Cardiac muscle cell (in vitro differentiated cells and primary cell): Measurements from ENCODE around the gene RBSN. TPM values are rescaled to one million over a fixed set of nuclear protein-coding genes. Genes with fewer than 3 reads are reported as not detected.

Source experiments
- DNase-seq, 2 donors: peaks; one replicate each; pipeline versions ENCODE4 v3.0.0 to v3.0.0-alpha.2; 2010 to 2017; ENCODE audit warnings: low read depth in 1 of 2, low spot score in 1 of 2
- H3K27ac ChIP-seq: fragments of 200-600 bp; sonication (generic); 2 replicates; pipeline ENCODE4 v1.5.1; 2016
- H3K27me3 ChIP-seq: fragments of 200-600 bp; sonication (generic); 2 replicates; pipeline ENCODE4 v1.6.0; 2016; ENCODE audit warnings: control low read depth
- H3K36me3 ChIP-seq: fragments of 200-600 bp; sonication (generic); 2 replicates; pipeline ENCODE4 v1.5.1; 2016; ENCODE audit warnings: control low read depth
- H3K4me1 ChIP-seq: fragments of 200-600 bp; sonication (generic); 2 replicates; pipeline ENCODE4 v1.8.1; 2017; ENCODE audit warnings: low read depth, mild to moderate bottlenecking, mixed run types
- H3K4me3 ChIP-seq: fragments of 200-600 bp; sonication (generic); 2 replicates; pipeline ENCODE4 v1.5.1; 2016; ENCODE audit warnings: mild to moderate bottlenecking
- H3K9me3 ChIP-seq: fragments of 200-600 bp; sonication (generic); 2 replicates; pipeline ENCODE4 v1.5.1; 2017; ENCODE audit warnings: low read depth, mild to moderate bottlenecking, control low read depth
- polyA plus RNA-seq: library from polyadenylated mRNA; unstranded; fragments of >200 nt; fragmentation: Nextera tagmentation; extraction: Ambion mirVana; gene quantifications from 2 replicates; pipeline ENCODE4 v1.2.1, GENCODE V29; 2016
- total RNA-seq: library from RNA; depleted of rRNA; stranded (reverse); fragments of >200 nt; gene quantifications from 2 replicates; pipeline ENCODE4 v1.2.3, GENCODE V29; 2016
- TF ChIP-seq, protein P1 (sequence below): IDR thresholded peaks from 2 replicates; pipeline ENCODE4 v1.5.1; 2012; ENCODE audit warnings: low read depth, mild to moderate bottlenecking, low read length

Gene RBSN
- total and polyA plus RNA-seq, 2 experiments from 2014 or later, result 22.6 to 32.0 TPM

- DNase-seq, result no peak
- peaks cover 62% of the 10 kb centered on the region for H3K36me3 ChIP-seq
These were observed 66.3 kb downstream of the RBSN start for GRCh38 chr3:15032650-15033049.

GRCh38 chr3:15029625-15030024, 69.3 kb downstream of the RBSN start:
- no peak for DNase-seq
- Histone ChIP-seq H3K27ac (no peak overlapping the region), H3K4me1 (no peaks in the 10 kb centered on the region), H3K4me3 (no peak overlapping the region), H3K36me3 (peaks cover 68% of the 10 kb centered on the region), H3K9me3 (no peaks in the 10 kb centered on the region), H3K27me3 (no peaks in the 10 kb centered on the region)
- TF ChIP-seq, protein P1, sequence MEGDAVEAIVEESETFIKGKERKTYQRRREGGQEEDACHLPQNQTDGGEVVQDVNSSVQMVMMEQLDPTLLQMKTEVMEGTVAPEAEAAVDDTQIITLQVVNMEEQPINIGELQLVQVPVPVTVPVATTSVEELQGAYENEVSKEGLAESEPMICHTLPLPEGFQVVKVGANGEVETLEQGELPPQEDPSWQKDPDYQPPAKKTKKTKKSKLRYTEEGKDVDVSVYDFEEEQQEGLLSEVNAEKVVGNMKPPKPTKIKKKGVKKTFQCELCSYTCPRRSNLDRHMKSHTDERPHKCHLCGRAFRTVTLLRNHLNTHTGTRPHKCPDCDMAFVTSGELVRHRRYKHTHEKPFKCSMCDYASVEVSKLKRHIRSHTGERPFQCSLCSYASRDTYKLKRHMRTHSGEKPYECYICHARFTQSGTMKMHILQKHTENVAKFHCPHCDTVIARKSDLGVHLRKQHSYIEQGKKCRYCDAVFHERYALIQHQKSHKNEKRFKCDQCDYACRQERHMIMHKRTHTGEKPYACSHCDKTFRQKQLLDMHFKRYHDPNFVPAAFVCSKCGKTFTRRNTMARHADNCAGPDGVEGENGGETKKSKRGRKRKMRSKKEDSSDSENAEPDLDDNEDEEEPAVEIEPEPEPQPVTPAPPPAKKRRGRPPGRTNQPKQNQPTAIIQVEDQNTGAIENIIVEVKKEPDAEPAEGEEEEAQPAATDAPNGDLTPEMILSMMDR, result no peak

More at GRCh38 chr3:15032650-15033049, 66.3 kb downstream of the RBSN start:
- TF ChIP-seq, protein P1, result no peak
- no peaks in the 10 kb centered on the region for H3K9me3 ChIP-seq
- no peak overlapping the region for H3K4me3 ChIP-seq
- H3K27ac ChIP-seq, result no peak overlapping the region
- no peaks in the 10 kb centered on the region for H3K27me3 ChIP-seq
- no peaks in the 10 kb centered on the region for H3K4me1 ChIP-seq

DNA sequence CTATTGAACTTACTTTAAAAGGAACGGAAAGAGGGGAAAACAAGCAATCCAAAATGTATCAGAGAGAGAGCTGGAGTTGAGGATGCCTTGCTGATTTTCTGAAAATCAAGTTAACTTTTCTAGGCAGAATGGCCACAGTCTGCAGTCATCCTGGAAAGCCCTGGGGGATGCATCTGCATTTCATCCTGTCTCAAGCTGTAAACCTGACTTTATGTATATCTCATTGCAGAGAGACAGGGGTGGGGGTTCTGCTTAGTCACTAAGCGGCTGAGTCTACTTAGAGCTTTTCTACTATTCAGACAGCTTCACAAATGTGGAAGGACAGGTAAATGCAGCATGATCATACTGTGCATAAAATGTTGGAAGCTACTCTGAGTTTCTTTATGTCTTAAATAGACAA, 75.2 kb downstream of the RBSN start:
- peaks cover 70% of the 10 kb centered on the region for H3K36me3 ChIP-seq
- TF ChIP-seq, protein P1, result no peak
- no peak overlapping the region for H3K4me3 ChIP-seq
- no peak overlapping the region for H3K27ac ChIP-seq
- H3K27me3 ChIP-seq, result no peaks in the 10 kb centered on the region
- no peak for DNase-seq
- no peaks in the 10 kb centered on the region for H3K4me1 ChIP-seq
- H3K9me3 ChIP-seq, result no peaks in the 10 kb centered on the region

DNA sequence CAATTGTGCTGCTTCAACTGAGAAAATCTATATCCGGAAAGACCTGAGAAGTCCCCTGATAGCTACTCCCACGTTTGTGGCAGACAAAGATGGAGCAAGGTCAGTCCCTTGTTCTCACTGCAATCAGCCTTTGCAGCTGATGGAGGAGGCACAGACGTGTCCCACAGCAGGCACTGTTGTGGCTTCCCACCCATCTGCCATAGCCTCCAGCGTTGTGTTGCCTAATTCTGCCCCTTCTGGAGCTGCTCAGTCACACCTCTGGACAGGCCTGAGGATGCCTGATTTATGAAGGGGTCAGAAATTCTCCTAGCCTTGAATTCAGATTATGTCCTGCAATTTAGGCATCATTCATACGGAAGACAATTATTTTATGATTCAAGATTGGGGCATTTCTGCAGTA, 75.7 kb downstream of the RBSN start:
- Histone ChIP-seq H3K27ac (no peak overlapping the region), H3K36me3 (peaks cover 71% of the 10 kb centered on the region), H3K9me3 (no peaks in the 10 kb centered on the region), H3K27me3 (no peaks in the 10 kb centered on the region), H3K4me3 (no peak overlapping the region), H3K4me1 (no peaks in the 10 kb centered on the region)
- no peak for DNase-seq
- TF ChIP-seq, protein P1, result no peak

Other genes with a start within 250 kb of the RBSN start
- gene NR2C2, start 151.6 kb downstream of the RBSN start, total RNA-seq, result 19.9 and 26.5 TPM in 2 replicates
- gene NR2C2, start 151.6 kb downstream of the RBSN start, polyA plus RNA-seq, result 16.2 and 29.6 TPM in 2 replicates
- 42.1 and 47.6 TPM in 2 replicates for gene MRPS25, start 33.8 kb downstream of the RBSN start, total RNA-seq
- gene MRPS25, start 33.8 kb downstream of the RBSN start, polyA plus RNA-seq, result 96.9 and 104 TPM in 2 replicates
- 21.2 and 33.1 TPM in 2 replicates for gene CAPN7, start 107.1 kb upstream of the RBSN start, total RNA-seq
- gene CAPN7, start 107.1 kb upstream of the RBSN start, polyA plus RNA-seq, result 26.7 and 37.4 TPM in 2 replicates
- 17.2 and 18.5 TPM in 2 replicates for gene SH3BP5, start 233.4 kb upstream of the RBSN start, total RNA-seq
- 10.6 and 11.1 TPM in 2 replicates for gene SH3BP5, start 233.4 kb upstream of the RBSN start, polyA plus RNA-seq